ENCODE results near the gene RHOD.

DNA sequence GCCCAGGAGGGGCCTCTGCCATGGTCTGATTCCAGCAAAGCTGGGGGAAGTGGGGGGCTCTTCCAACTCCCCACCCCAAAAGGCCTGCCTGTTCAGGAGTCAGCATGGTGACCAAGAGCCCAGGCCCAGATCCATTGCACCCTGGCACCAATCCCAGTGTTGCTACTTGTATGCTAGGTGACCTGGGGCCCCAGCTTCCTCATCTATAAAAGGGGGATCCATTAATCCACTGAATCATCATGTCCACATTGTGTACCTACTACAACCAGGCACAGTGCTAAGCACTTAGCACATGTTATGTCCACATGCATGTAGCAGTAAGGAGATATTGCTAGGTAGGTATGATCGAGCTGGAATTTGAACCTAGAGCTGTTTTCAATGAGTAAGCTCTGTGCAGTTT lies 31.7 kb upstream of the RHOD start:
- no peak for TF ChIP-seq POLR2A (IDR thresholded peaks at IDR 0.05)
- TF ChIP-seq, protein P1, sequence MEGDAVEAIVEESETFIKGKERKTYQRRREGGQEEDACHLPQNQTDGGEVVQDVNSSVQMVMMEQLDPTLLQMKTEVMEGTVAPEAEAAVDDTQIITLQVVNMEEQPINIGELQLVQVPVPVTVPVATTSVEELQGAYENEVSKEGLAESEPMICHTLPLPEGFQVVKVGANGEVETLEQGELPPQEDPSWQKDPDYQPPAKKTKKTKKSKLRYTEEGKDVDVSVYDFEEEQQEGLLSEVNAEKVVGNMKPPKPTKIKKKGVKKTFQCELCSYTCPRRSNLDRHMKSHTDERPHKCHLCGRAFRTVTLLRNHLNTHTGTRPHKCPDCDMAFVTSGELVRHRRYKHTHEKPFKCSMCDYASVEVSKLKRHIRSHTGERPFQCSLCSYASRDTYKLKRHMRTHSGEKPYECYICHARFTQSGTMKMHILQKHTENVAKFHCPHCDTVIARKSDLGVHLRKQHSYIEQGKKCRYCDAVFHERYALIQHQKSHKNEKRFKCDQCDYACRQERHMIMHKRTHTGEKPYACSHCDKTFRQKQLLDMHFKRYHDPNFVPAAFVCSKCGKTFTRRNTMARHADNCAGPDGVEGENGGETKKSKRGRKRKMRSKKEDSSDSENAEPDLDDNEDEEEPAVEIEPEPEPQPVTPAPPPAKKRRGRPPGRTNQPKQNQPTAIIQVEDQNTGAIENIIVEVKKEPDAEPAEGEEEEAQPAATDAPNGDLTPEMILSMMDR (IDR thresholded peaks at IDR 0.05): no peak
